Kidney (tissue), 14 donors: ENCODE data around the gene SLC2A9. TPM values are rescaled to one million over a fixed set of nuclear protein-coding genes. Genes with fewer than 3 reads are reported as not detected.

ENCODE experiments used
- DNase-seq, 5 donors: peaks; one replicate each; pipeline ENCODE4 v3.0.0-alpha.2; 2013 to 2020
- FAIRE-seq: peaks from 2 replicates; lab custom pipeline; 2012; peaks lifted over from hg19 to GRCh38; lab: Jason Lieb, UNC
- H3K27ac ChIP-seq, 2 donors: one replicate each; pipeline ENCODE4 v1.7.0; 2013; ENCODE audit warnings: low read depth in 2 of 2, low read length in 2 of 2, inconsistent platforms in 1 of 2
- H3K27me3 ChIP-seq: one replicate; pipeline ENCODE4 v1.7.1; 2013; ENCODE audit warnings: low read length, inconsistent platforms; ENCODE audit not compliant: control insufficient read depth, insufficient read depth
- H3K36me3 ChIP-seq, 3 donors: one replicate each; pipeline versions ENCODE4 v1.7.0 to v1.7.1; 2013; ENCODE audit warnings: low read length in 3 of 3, control low read depth in 1 of 3, inconsistent platforms in 1 of 3; ENCODE audit not compliant: insufficient read depth in 3 of 3, control insufficient read depth in 2 of 3
- H3K4me1 ChIP-seq, 3 donors: one replicate each; pipeline versions ENCODE4 v1.7.0 to v1.7.1; 2013; ENCODE audit warnings: low read length in 3 of 3, inconsistent platforms in 1 of 3, low read depth in 1 of 3; ENCODE audit not compliant: control insufficient read depth in 2 of 3, insufficient read depth in 2 of 3
- H3K4me3 ChIP-seq, 3 donors: one replicate each; pipeline versions ENCODE4 v1.7.0 to v1.8.1; 2013; ENCODE audit warnings: low read length in 3 of 3, control low read depth in 1 of 3, inconsistent platforms in 1 of 3
- H3K9ac ChIP-seq, 3 donors: one replicate each; pipeline versions ENCODE4 v1.7.0 to v1.7.1; 2013; ENCODE audit warnings: low read length in 3 of 3, control low read depth in 1 of 3, inconsistent platforms in 1 of 3
- H3K9me3 ChIP-seq, 3 donors: one replicate each; pipeline versions ENCODE4 v1.7.0 to v1.7.1; 2013; ENCODE audit warnings: low read length in 3 of 3, control low read depth in 1 of 3, inconsistent platforms in 1 of 3; ENCODE audit not compliant: control insufficient read depth in 2 of 3, insufficient read depth in 1 of 3
- intact Hi-C: fragments of 100-400 bp; cut with DNase I; formaldehyde crosslinking; loops from one replicate; pipeline ENCODE4 v1.11.1; 2022
- polyA plus RNA-seq: library from polyadenylated mRNA; stranded (reverse); fragments of 350-450 nt; fragmentation: Illumina TruSeq; extraction: RNeasy Lipid Tissue Mini Kit (QIAGEN cat#74804); gene quantifications from one replicate; pipeline ENCODE4 v1.2.3, GENCODE V29; 2014; ENCODE audit warnings: low read depth, low replicate concordance; ENCODE audit not compliant: insufficient read depth
- total RNA-seq: library from RNA; stranded (reverse); fragmentation: NEBNext Ultra II Directional; extraction: Animal tissue kit (Norgen Biotek cat#: 25700); gene quantifications from one replicate; pipeline ENCODE4 v1.2.1, GENCODE V29; 2021
- TF ChIP-seq, protein P1 (sequence below): IDR thresholded peaks from 3 replicates; pipeline ENCODE4 v1.5.1; 2012; ENCODE audit warnings: mild to moderate bottlenecking, moderate library complexity, borderline replicate concordance; ENCODE audit not compliant: insufficient read depth; ENCODE audit errors: extremely low read depth
- donor health status: control.
- donor health status: control.
- donor health status: control.
- donor health status: control.
- donor health status: control.
- donor health status: DM: yes; HTN: yes; CAD: no.
- donor health status: Normal renal cell carcinoma (clear cell type).

Gene SLC2A9
- total and polyA plus RNA-seq, 2 donors from 2014 or later = 41.5 to 47.6 TPM

DNA sequence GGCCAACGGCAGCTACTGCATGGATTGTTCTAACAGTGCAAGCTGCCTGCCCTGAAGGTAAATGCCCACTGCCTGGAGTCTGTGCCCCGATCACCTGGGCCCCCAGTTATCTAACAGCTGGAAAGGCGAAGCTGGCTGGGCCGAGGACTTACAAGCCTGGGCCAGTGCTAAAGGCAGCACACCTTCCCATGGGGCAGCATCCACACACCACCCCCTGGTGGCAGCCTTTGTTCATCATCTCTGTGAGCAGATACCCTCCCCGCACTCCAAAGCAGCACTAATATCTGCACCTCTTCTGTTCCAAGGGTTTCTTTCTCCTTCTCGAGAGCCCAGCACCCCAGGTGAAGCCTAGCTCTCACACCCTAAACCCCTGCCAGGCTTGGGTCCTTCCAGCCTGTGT lies 7.6 kb downstream of the SLC2A9 start:
- DNase-seq (no peak), FAIRE-seq (no peak)
- Histone ChIP-seq H3K9ac (no peak overlapping the region), H3K27ac (no peak overlapping the region), H3K4me1 (peaks cover 0 to 11% (median 9%) of the 10 kb centered on the region in 3 donors), H3K9me3 (no peaks in the 10 kb centered on the region), H3K36me3 (peaks cover 0 to 19% (median 0%) of the 10 kb centered on the region in 3 donors), H3K27me3 (no peaks in the 10 kb centered on the region), H3K4me3 (no peak overlapping the region)
- intact Hi-C loops = loop anchor here (10.0 kb wide), 1 partner anchor 249 kb away; no protein-coding TSS in a partner anchor
- TF ChIP-seq, protein P1, sequence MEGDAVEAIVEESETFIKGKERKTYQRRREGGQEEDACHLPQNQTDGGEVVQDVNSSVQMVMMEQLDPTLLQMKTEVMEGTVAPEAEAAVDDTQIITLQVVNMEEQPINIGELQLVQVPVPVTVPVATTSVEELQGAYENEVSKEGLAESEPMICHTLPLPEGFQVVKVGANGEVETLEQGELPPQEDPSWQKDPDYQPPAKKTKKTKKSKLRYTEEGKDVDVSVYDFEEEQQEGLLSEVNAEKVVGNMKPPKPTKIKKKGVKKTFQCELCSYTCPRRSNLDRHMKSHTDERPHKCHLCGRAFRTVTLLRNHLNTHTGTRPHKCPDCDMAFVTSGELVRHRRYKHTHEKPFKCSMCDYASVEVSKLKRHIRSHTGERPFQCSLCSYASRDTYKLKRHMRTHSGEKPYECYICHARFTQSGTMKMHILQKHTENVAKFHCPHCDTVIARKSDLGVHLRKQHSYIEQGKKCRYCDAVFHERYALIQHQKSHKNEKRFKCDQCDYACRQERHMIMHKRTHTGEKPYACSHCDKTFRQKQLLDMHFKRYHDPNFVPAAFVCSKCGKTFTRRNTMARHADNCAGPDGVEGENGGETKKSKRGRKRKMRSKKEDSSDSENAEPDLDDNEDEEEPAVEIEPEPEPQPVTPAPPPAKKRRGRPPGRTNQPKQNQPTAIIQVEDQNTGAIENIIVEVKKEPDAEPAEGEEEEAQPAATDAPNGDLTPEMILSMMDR = peak; percentile 40

DNA sequence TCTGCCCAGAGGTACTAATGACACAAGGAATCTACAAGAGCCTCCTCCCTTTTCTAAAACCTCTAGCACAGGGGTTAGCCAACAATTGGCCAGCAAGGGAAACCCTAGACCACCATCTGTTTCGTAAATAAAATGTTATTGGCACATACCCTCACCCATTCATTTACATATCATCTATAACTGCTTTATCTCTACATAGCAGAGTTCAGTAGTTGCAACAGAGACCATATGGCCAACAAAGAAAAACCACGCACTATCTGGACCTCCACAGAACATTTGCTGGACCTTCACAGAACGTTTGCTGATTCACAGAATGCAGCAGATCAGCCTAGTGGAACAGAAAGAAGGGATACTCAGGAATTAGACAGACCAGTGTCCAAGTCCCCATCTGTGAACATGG lies 9.4 kb downstream of the SLC2A9 start:
- no peaks in the 10 kb centered on the region for H3K27me3 ChIP-seq
- H3K36me3 ChIP-seq = peaks cover 0 to 19% (median 0%) of the 10 kb centered on the region in 3 donors
- FAIRE-seq (no peak), DNase-seq (no peak)
- no peak overlapping the region for H3K27ac ChIP-seq
- peaks cover 0 to 12% (median 9%) of the 10 kb centered on the region in 3 donors for H3K4me1 ChIP-seq
- intact Hi-C loops = loop anchor here (10.0 kb wide), 1 partner anchor 247 kb away; no protein-coding TSS in a partner anchor
- H3K4me3 ChIP-seq = no peak overlapping the region
- no peak overlapping the region for H3K9ac ChIP-seq
- no peaks in the 10 kb centered on the region for H3K9me3 ChIP-seq
- TF ChIP-seq, protein P1 = no peak

DNA sequence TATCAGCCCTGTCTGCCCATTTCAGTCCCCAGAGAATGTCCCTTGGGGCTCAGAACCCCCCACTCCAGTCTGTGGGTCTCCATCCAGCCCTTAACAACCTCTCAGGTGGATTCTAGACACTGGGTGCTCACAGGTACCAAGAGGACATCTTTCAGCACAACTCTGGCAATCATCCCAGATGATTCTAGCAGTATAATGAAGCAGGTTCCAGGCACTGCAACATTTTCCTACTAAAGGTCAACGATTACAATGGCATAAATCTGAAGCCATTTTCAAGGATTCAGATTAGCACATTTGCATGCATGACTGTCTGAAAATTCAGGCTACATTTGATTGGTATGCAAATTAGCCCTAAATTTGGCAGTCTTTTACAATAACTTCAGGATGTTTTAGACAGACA lies 10.0 kb downstream of the SLC2A9 start:
- intact Hi-C loops = loop anchor here (10.0 kb wide), 1 partner anchor 246 kb away; no protein-coding TSS in a partner anchor
- Histone ChIP-seq H3K4me3 (no peak overlapping the region), H3K27ac (no peak overlapping the region), H3K36me3 (peaks cover 0 to 19% (median 0%) of the 10 kb centered on the region in 3 donors), H3K9me3 (no peaks in the 10 kb centered on the region), H3K27me3 (no peaks in the 10 kb centered on the region), H3K4me1 (peaks cover 3 to 17% (median 15%) of the 10 kb centered on the region in 3 donors), H3K9ac (no peak overlapping the region)
- FAIRE-seq (no peak), DNase-seq (no peak)
- TF ChIP-seq, protein P1 = no peak
